NCI-H774 (cell line): ENCODE measurements around the gene NQO1.
"Not testable (repeated sequence)": the region's sequence is repeated elsewhere in the genome, so short reads cannot be mapped to it uniquely, and the experiment has no call there.

ENCODE experiments used
- DNase-seq: peaks from one replicate; lab custom pipeline; 2025; lab: John Stamatoyannopoulos, UW

The NQO1 gene

GRCh38 chr16:69726313-69727060 lies at the start of gene NQO1:
Gene NQO1 (minus strand): TSS chr16:69726560. CDS start chr16:69726439, 121 bp downstream.
- peak; percentile 88 for DNase-seq

- no peak for DNase-seq
Observed at GRCh38 chr16:69775563-69775962, 49.2 kb upstream of the NQO1 start.

GRCh38 chr16:69773260-69773947 lies 47.0 kb upstream of the NQO1 start:
- DNase-seq = no peak

GRCh38 chr16:69771651-69771967 lies 45.2 kb upstream of the NQO1 start:
- DNase-seq = no peak

- no peak for DNase-seq
Observed at GRCh38 chr16:69769404-69769803, 43.0 kb upstream of the NQO1 start.

GRCh38 chr16:69768666-69769065 lies 42.3 kb upstream of the NQO1 start:
- no peak for DNase-seq

- DNase-seq = no peak
Observed at GRCh38 chr16:69767459-69768229, 41.3 kb upstream of the NQO1 start.

GRCh38 chr16:69763599-69763942 lies 37.2 kb upstream of the NQO1 start:
- DNase-seq = no peak

GRCh38 chr16:69762814-69763598 lies 36.6 kb upstream of the NQO1 start:
- no peak for DNase-seq

GRCh38 chr16:69761983-69762813 lies 35.8 kb upstream of the NQO1 start, which contains the start of gene WWP2:
Gene WWP2 (plus strand): TSS chr16:69762332. CDS start chr16:69787011, 24,679 bp downstream.
- DNase-seq = peak; percentile 63

- DNase-seq = not testable (repeated sequence)
Observed at GRCh38 chr16:69757375-69757774, 31.0 kb upstream of the NQO1 start.

- no peak for DNase-seq
Observed at GRCh38 chr16:69756705-69757104, 30.3 kb upstream of the NQO1 start.

- peak; percentile 88 for DNase-seq
Observed at GRCh38 chr16:69754469-69755310, 28.3 kb upstream of the NQO1 start, which contains the start of gene NOB1. Gene NOB1 (minus strand): TSS chr16:69754926. CDS start chr16:69754910, 16 bp downstream.

GRCh38 chr16:69754143-69754468 lies 27.7 kb upstream of the NQO1 start:
- no peak for DNase-seq

GRCh38 chr16:69748694-69749345 lies 22.5 kb upstream of the NQO1 start:
- DNase-seq = no peak

GRCh38 chr16:69747115-69747514 lies 20.8 kb upstream of the NQO1 start:
- no peak for DNase-seq

- DNase-seq = no peak
Observed at GRCh38 chr16:69745959-69746358, 19.6 kb upstream of the NQO1 start.

- DNase-seq = no peak
Observed at GRCh38 chr16:69745232-69745612, 18.9 kb upstream of the NQO1 start.

GRCh38 chr16:69744363-69745231 lies 18.2 kb upstream of the NQO1 start:
- DNase-seq = no peak
